HL-60 (cell line): ENCODE results near the gene KCNJ4.

Experiments
- CTCF ChIP-seq: IDR thresholded peaks from one replicate; pipeline ENCODE4 v1.5.1; 2011; ENCODE audit warnings: low read length, control low read depth, inconsistent platforms; ENCODE audit not compliant: insufficient read depth
- POLR2AphosphoS5 ChIP-seq: IDR thresholded peaks from 2 replicates; pipeline ENCODE4 v1.6.1; 2012; ENCODE audit warnings: low read depth

GRCh38 chr22:38423512-38424503 lies 31.2 kb downstream of the KCNJ4 start:
- no peak for TF ChIP-seq CTCF
- no peak for TF ChIP-seq POLR2AphosphoS5
